SK-N-MC (cell line): ENCODE results near the gene NOTCH2.

Experiments
- EZH2 ChIP-seq: fragments of 200-600 bp; sonication (generic); IDR thresholded peaks from one replicate; pipeline ENCODE4 v1.6.1; 2017; ENCODE audit warnings: antibody characterized with exemption
- POLR2AphosphoS5 ChIP-seq: IDR thresholded peaks from 2 replicates; pipeline ENCODE4 v1.6.1; 2012; ENCODE audit warnings: mild to moderate bottlenecking, low read depth, low read length, borderline replicate concordance

GRCh38 chr1:119908661-119909060, 160.8 kb downstream of the NOTCH2 start:
- TF ChIP-seq EZH2, result no peak
- TF ChIP-seq POLR2AphosphoS5, result no peak
